Neutrophil (primary cell): ENCODE data around the gene CAPZA1.
A peak's percentile ranks its signal among the peaks of the same experiment; 100 is the strongest.
"Not testable (repeated sequence)": the region's sequence is repeated elsewhere in the genome, so short reads cannot be mapped to it uniquely, and the experiment has no call there.

Experiments used
- H3K27ac ChIP-seq: fragments of 200-600 bp; sonication (generic); 2 replicates; pipeline ENCODE4 v1.5.1; 2016; ENCODE audit warnings: mild to moderate bottlenecking, moderate library complexity
- H3K27me3 ChIP-seq: fragments of 200-600 bp; sonication (generic); 2 replicates; pipeline ENCODE4 v1.6.0; 2016; ENCODE audit warnings: mild to moderate bottlenecking
- H3K36me3 ChIP-seq: fragments of 200-600 bp; sonication (generic); 2 replicates; pipeline ENCODE4 v1.5.1; 2017
- H3K4me1 ChIP-seq, 2 experiments: fragments of 200-600 bp in 1 of 2; sonication (generic) in 1 of 2; 1 replicate in 1 of 2; 2 replicates in 1 of 2; pipeline versions ENCODE4 v1.5.1 to v1.6.1; 2013 to 2016; ENCODE audit warnings: low read depth in 1 of 2, low read length in 1 of 2, mild to moderate bottlenecking in 1 of 2, moderate library complexity in 1 of 2; ENCODE audit not compliant: control insufficient read depth in 1 of 2, insufficient read depth in 1 of 2
- H3K4me3 ChIP-seq, 2 experiments: fragments of 200-600 bp in 1 of 2; sonication (generic) in 1 of 2; 1 replicate in 1 of 2; 2 replicates in 1 of 2; pipeline ENCODE4 v1.5.1; 2013 to 2016; ENCODE audit warnings: low read depth in 1 of 2, low read length in 1 of 2, mild to moderate bottlenecking in 1 of 2, moderate library complexity in 1 of 2
- H3K9me3 ChIP-seq: fragments of 200-600 bp; sonication (generic); 2 replicates; pipeline ENCODE4 v1.5.1; 2016
- CTCF ChIP-seq: fragments of 200-600 bp; sonication (generic); IDR thresholded peaks from 2 replicates; pipeline ENCODE4 v1.5.1; 2016; ENCODE audit warnings: antibody characterized with exemption

The CAPZA1 gene

GRCh38 chr1:112620377-112620695 is 704 bp downstream of the CAPZA1 start:
- Histone ChIP-seq H3K9me3 (no peaks in the 10 kb centered on the region), H3K27me3 (no peaks in the 10 kb centered on the region), H3K4me3 (peak overlapping the region; percentile 82 to 99), H3K4me1 (peaks cover 48 to 53% of the 10 kb centered on the region in 2 experiments), H3K27ac (peak overlapping the region; percentile 97), H3K36me3 (no peaks in the 10 kb centered on the region)
- TF ChIP-seq CTCF, result no peak

GRCh38 chr1:112624493-112624892 is 4.9 kb downstream of the CAPZA1 start:
- H3K27ac ChIP-seq, result peak overlapping the region; percentile 54
- not testable (repeated sequence) for H3K27me3 ChIP-seq, H3K4me3 ChIP-seq, H3K9me3 ChIP-seq
- H3K4me1 ChIP-seq, result peaks cover 70 to 77% of the 10 kb centered on the region in 2 experiments
- H3K36me3 ChIP-seq, result peaks cover 13% of the 10 kb centered on the region

- peaks cover 19% of the 10 kb centered on the region for H3K36me3 ChIP-seq
- H3K9me3 ChIP-seq, result no peaks in the 10 kb centered on the region
- H3K4me3 ChIP-seq, result no peak overlapping the region
- no peaks in the 10 kb centered on the region for H3K27me3 ChIP-seq
- peaks cover 75 to 77% of the 10 kb centered on the region in 2 experiments for H3K4me1 ChIP-seq
- H3K27ac ChIP-seq, result peak overlapping the region; percentile 54
- TF ChIP-seq CTCF, result no peak
Observed at GRCh38 chr1:112625696-112626095, 6.1 kb downstream of the CAPZA1 start.

GRCh38 chr1:112626193-112626592 is 6.6 kb downstream of the CAPZA1 start:
- TF ChIP-seq CTCF, result no peak
- Histone ChIP-seq H3K36me3 (peaks cover 23% of the 10 kb centered on the region), H3K27me3 (no peaks in the 10 kb centered on the region), H3K27ac (peak overlapping the region; percentile 54), H3K4me1 (peaks cover 70 to 77% of the 10 kb centered on the region in 2 experiments), H3K9me3 (no peaks in the 10 kb centered on the region), H3K4me3 (no peak overlapping the region)

- no peak overlapping the region for H3K4me3 ChIP-seq
- H3K27me3 ChIP-seq, result no peaks in the 10 kb centered on the region
- peaks cover 64 to 73% of the 10 kb centered on the region in 2 experiments for H3K4me1 ChIP-seq
- H3K36me3 ChIP-seq, result peaks cover 23% of the 10 kb centered on the region
- H3K27ac ChIP-seq, result peak overlapping the region; percentile 54
- TF ChIP-seq CTCF, result no peak
- no peaks in the 10 kb centered on the region for H3K9me3 ChIP-seq
Observed at GRCh38 chr1:112626887-112627286, 7.3 kb downstream of the CAPZA1 start.

- Histone ChIP-seq H3K36me3 (peaks cover 23% of the 10 kb centered on the region), H3K9me3 (no peaks in the 10 kb centered on the region), H3K4me3 (no peak overlapping the region), H3K4me1 (peaks cover 51 to 64% of the 10 kb centered on the region in 2 experiments), H3K27ac (peak overlapping the region; percentile 54), H3K27me3 (no peaks in the 10 kb centered on the region)
- TF ChIP-seq CTCF, result no peak
Observed at GRCh38 chr1:112628516-112628915, 8.9 kb downstream of the CAPZA1 start.
